Smooth muscle cell of the brain vasculature (primary cell): Measurements from ENCODE around the gene LRSAM1.

Experiments used
- DNase-seq: peaks from one replicate; pipeline ENCODE4 v3.0.0-alpha.2; 2012; ENCODE audit warnings: low read depth, low spot score

LRSAM1 gene

DNA sequence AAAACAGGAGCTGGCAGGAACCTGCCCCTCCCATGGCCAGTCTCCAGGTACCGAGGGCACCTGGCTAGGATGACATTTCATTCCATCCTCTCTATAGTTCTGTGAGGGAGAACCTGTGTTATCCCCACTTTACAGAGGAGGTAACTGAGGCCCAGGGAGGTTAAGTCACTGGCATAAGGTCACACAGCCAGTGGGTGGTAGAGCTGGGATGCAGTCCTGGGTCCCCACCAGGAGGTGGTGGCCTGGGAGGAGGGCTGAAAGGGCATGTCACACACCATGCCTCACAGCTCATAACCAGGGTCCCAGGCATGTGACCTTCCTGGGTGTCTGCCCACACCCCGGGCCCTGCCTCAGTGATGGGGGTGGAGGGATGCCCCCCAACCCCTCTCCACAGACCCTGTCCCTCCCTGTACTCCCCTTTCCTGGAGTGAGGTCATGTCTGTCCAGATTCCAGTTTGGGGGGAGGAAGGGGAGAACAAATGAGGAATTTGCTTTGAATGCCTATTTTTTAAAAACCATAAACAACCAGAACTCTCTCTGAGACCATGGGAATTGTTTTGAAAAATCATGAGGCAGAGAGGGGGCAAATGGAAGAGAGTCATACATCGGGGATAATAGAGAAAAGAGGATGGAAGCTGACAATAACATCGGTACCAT, 83.1 kb downstream of the LRSAM1 start:
- DNase-seq, result no peak

- DNase-seq, result no peak
Measured at GRCh38 chr9:127534931-127535330, 83.6 kb downstream of the LRSAM1 start.

DNA sequence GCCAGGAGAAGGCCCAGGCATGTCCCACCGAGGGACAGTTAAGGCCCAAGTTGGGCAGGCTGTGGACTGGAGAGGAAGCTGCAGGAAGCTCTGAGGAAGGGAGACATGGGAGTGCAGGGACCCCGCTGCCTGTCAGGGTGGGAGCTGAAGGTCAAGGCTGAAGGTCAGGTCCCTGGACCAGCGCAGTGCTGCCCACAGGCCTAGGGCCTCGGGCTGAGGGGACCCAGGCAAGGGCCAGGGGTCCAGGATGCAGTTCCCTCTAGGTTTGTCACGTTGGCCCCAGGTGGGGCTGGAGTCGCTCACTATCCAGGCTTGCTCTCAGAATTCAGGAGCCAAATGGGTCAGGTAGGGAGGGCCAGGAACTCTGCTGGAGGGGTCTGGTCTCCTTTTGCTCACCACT, 84.1 kb downstream of the LRSAM1 start:
- DNase-seq, result no peak

DNA sequence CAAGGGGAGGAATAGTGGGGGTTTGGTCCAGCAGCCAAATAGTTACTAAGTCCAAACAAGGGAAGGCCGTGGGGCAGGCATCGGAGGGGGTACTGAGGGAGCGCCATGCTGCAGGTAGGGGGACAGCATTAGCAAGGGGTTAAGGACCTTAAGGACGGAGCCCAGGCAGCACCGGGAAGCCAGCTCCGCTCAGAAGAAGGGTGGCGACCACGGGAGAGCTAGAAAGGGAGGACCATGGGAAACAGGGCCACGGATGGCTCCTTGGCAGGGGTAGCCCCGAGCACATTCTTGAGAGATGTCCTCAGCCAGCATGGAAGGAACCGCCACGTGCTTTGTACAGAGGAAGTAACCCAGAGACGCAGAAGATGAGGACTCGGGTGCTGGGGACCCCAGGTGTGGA, 84.5 kb downstream of the LRSAM1 start:
- no peak for DNase-seq

- DNase-seq, result no peak
Measured at GRCh38 chr9:127536499-127536898, 85.2 kb downstream of the LRSAM1 start.

DNA sequence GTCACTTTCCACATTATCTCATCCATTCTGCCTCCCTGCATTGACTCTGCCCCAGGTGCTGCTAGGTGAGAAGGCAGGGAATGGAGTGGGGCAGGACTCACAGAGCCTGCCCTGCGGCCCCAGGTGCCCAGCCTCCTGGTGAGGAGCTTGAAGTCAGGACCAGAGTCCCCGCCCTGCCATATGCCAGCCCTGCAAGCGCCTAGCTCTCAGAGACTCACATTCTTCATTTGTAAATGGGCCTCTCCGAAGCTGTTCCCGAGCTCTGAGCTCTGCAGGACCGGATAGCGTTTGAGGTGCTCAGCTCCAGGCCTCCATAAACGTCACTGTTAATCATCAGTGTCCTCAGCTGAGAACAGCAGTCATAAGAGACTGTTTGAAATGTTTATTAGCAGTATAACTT, 85.7 kb downstream of the LRSAM1 start:
- no peak for DNase-seq

GRCh38 chr9:127537792-127538191, 86.5 kb downstream of the LRSAM1 start:
- DNase-seq, result no peak

DNA sequence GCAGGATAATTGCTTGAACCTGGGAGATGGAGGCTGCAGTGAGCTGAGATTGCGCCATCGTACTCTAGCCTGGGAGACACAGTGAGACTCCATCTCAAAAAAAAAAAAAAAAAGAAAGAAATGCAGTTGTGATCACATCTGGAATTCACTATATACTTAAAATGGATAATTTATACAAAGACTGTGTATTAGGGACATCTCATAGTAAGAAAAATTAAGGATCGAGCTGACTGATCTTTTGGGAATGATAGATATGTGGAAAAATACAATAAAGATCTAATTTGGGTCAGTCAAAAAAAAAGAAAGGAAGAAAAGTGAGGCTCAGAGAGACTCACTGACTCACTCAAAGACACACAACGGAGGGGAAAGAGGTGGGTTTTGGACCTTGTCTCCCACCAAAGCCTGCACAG, 87.5 kb downstream of the LRSAM1 start:
- no peak for DNase-seq

DNA sequence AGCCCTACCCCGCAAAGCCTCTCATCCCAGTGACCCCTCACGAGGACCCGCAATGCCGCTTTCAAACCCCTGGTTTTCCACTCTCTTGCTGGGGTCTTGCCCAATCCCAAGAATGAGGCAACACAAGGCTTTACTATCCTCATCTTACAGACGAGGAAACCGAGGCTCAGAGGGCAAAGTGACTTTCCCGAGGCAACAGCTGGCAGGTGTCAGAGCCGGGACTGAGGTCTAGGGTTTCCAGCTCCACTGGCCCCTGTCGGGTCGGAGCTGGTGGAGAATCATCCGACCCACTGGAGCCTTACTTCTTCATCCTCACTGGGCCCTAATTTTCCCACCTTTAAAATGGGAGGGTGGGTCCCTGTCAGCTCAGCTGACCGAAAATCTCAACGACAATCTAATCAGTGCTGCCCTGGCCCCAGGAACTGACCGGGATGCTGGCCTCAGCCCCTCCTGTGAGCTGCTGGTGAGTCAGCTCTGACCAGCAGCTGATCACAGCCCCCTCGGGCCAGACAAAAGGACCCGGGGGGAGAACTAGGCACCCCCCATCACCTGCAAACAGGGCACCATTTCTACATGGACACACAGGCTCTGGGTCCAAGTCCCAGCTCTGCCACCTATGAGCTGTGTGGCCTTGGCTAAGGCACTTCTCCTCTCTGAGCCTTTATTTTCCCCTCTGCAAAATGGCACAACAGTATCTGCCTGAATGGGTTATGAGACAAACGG, 88.1 kb downstream of the LRSAM1 start:
- no peak for DNase-seq

- DNase-seq, result no peak
Measured at GRCh38 chr9:127539982-127540663, 88.8 kb downstream of the LRSAM1 start.

DNA sequence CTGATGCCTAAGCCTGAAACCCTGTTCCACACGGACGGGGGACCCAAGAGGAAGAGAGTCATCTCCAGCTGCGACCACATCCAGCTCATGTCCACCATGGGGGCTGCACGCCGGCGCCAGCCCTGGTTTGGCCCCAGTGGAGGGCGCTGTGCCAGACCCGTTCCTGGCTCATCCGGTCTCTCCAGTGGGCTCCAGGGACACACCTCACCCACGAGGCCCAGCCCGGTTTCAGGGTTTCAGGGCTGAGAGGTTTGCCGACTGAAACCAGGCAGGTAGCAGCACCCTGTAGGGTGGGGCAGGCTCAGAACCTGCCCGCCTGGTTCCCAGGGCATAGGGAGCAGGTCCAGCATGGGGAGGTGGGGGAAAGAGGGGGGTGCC, 89.3 kb downstream of the LRSAM1 start:
- DNase-seq, result no peak

DNA sequence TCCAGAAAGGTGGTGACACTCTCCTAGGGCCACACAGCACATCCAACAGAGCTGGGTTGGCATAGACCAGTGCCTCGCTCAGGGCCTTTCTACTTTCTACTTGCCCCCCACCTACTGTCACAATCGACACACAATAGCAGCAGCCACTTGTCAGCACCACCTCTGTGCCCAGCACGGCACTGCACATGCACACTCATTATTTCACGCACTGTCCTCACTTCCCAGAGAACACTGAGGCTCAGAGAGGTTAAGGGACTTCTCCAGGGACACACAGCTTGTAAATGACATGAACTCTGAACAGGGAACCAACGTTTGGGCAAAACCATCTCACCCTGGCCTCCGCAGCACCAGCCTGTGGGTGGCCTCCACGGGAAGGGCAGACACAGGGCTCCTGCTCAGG, 89.9 kb downstream of the LRSAM1 start:
- no peak for DNase-seq

GRCh38 chr9:127541865-127542264, 90.6 kb downstream of the LRSAM1 start:
- DNase-seq, result no peak

DNA sequence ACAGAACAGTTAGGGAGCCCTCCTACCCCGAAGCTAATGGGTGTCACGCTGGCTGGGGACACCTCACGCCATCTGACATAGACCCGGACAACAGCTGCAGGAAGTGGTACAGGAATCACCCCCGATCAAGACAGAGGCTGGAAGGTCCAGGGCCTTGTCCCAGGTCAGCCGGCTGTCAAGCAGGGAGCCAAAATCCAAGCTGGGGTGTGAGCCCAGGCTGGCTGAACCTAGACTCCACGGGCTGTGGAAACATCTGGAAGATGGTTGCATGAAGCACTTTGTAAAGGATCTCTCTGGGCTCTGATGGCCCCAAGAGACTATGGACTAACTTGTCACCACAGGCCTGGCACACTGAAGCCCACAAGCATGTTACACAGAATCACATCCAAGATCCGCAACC, 91.9 kb downstream of the LRSAM1 start:
- no peak for DNase-seq

- DNase-seq, result no peak
Measured at GRCh38 chr9:127543973-127544533, 92.7 kb downstream of the LRSAM1 start.

GRCh38 chr9:127545196-127546124, 94.2 kb downstream of the LRSAM1 start:
- no peak for DNase-seq

DNA sequence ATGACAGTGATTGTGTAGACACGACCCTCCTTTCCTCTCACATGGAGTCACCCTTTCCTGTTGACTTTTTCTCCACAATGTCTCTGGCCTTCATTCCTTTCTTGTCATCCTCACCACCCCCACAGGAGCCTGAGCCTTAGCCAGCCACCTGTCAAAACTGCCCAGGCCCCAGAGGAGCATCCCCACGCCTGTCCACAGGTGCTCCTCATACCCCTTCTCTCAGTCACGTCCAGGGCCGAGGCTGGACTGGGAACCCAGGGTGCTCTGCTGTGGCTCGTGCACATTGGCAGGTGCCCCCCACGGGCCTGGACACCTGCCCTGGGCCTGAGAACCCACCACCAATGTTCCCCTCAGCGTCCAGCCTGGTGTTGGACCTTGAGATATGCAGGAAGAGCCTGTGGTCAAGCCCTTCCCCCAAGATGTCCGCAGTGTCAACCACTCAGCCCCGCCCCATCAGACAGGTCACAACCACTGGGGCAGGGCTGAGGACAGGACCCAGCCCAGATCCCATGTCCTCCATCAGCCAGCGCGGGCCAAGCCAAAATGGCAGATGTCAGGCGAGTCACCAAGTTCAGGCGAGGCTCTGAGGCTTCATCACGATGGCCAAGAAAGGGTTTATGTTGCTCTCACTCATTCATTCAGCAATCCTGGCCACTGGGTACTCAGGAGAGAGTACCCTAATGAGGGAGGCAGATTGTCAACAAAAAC, 95.0 kb downstream of the LRSAM1 start:
- no peak for DNase-seq

DNA sequence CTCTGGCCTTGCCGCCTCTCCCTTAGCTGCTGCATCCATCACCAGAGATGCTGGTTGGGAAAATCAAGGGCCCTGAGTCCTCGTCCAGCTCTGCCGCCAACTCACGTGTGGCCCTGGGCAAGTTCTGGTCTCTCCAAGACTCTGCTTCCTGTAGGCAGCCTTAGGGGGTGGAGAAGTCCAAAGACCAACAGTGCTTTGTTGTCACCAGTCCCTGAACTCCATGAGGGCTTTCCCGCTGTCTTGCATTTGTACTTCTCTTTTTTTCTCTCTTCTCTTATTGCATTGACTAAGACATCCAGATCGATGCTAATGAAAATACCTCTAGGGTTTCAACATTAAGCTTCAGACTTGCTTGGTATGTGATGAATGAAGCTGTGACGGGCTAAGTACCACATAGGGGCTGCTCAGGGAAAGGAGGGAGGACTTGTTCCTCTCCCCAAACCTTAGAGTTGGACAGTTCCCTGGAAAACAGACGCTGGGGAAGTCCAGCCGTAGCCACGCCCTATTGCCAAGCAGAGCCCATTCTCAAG, 97.1 kb downstream of the LRSAM1 start:
- DNase-seq, result no peak

DNA sequence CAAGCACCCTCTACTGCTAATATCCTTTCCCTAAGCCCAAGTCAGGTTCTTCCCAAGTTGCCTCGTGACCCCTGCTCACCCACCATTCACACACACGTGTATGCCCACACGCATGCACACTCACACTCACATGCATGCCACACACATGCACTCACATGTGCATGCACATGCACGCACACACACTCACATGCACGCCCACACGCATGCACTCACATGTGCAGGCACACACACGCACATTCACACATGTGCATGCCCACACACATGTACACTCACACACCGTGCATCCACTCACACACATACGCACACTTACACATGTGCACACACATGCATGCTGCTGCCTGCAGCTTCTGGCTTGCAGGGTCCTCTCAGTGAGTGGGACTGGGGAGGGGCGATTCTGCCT, 97.9 kb downstream of the LRSAM1 start:
- DNase-seq, result no peak

- no peak for DNase-seq
Measured at GRCh38 chr9:127549751-127550150, 98.4 kb downstream of the LRSAM1 start.

DNA sequence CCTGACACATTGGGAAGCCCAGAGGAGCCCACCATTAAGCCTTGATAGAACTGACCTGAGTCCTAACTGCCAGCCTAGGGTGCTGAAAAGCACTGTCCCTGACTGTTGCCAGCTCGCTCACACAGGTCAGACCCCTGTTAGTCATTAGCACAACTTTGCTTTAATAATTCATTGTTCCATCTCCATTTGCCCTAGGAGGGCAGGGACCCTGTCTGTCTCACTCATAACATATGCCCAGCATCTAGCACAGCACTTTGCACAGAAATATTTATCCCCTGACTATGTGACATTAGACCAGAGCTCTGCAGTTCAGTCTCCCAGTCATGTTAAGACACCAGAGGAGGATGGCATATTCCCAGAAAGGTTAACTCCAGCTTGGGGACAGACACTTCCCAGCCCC, 99.0 kb downstream of the LRSAM1 start:
- no peak for DNase-seq
